Left ventricle myocardium inferior (tissue), 1 donor: ENCODE data around the gene C10orf62. TPM values are rescaled to one million over a fixed set of nuclear protein-coding genes. Genes with fewer than 3 reads are reported as not detected.

Experiments used
- DNase-seq: peaks from one replicate; pipeline ENCODE4 v3.0.0-alpha.2; 2020
- H3K27ac ChIP-seq: fragments of 200-600 bp; replicated peaks from 2 replicates; pipeline ENCODE4 v1.8.0; 2021
- H3K27me3 ChIP-seq: fragments of 200-600 bp; 2 replicates; pipeline ENCODE4 v1.8.0; 2021; ENCODE audit warnings: low read depth
- H3K36me3 ChIP-seq: fragments of 200-600 bp; 2 replicates; pipeline ENCODE4 v1.8.0; 2021
- H3K4me1 ChIP-seq: fragments of 200-600 bp; 2 replicates; pipeline ENCODE4 v1.8.0; 2021
- H3K4me3 ChIP-seq: fragments of 200-600 bp; 2 replicates; pipeline ENCODE4 v1.8.0; 2021; ENCODE audit warnings: mild to moderate bottlenecking, moderate library complexity
- H3K9me3 ChIP-seq: fragments of 200-600 bp; replicated peaks from 2 replicates; pipeline ENCODE4 v1.8.0; 2021
- CTCF ChIP-seq: fragments of 200-600 bp; IDR thresholded peaks from 2 replicates; pipeline ENCODE4 v1.8.0; 2021; ENCODE audit warnings: antibody characterized with exemption, mild to moderate bottlenecking, borderline replicate concordance
- intact Hi-C: fragments of 100-400 bp; cut with micrococcal nuclease; formaldehyde crosslinking; loops from one replicate; pipeline ENCODE4 v1.11.0; 2022
- total RNA-seq: library from RNA; stranded (reverse); fragmentation: NEBNext Ultra II Directional; extraction: Animal tissue kit (Norgen Biotek cat#: 25700); gene quantifications from one replicate; pipeline ENCODE4 v1.2.1, GENCODE V29; 2021
- donor health status: DM: no; HTN: yes; CAD: no; lungs with severe emphysema.

Gene C10orf62
- total RNA-seq, 1 donor from 2014 or later, result 1.5 TPM

GRCh38 chr10:97596101-97597082 is 6.9 kb downstream of the C10orf62 start:
- intact Hi-C loops, result no loop called here
- Histone ChIP-seq H3K36me3 (no peaks in the 10 kb centered on the region), H3K9me3 (no peaks in the 10 kb centered on the region), H3K27ac (peak overlapping the region; percentile 93), H3K4me1 (peaks cover 57% of the 10 kb centered on the region), H3K27me3 (no peaks in the 10 kb centered on the region), H3K4me3 (peak overlapping the region; percentile 4)
- no peak for DNase-seq
- no peak for TF ChIP-seq CTCF

- Histone ChIP-seq H3K4me3 (no peak overlapping the region), H3K4me1 (peaks cover 66% of the 10 kb centered on the region), H3K27me3 (no peaks in the 10 kb centered on the region), H3K27ac (peak overlapping the region; percentile 93), H3K36me3 (no peaks in the 10 kb centered on the region), H3K9me3 (no peaks in the 10 kb centered on the region)
- no peak for DNase-seq
- TF ChIP-seq CTCF, result no peak
- intact Hi-C loops, result no loop called here
Observed at GRCh38 chr10:97597778-97598177, 8.3 kb downstream of the C10orf62 start.

GRCh38 chr10:97598407-97599271 is 9.1 kb downstream of the C10orf62 start:
- TF ChIP-seq CTCF, result no peak
- Histone ChIP-seq H3K4me3 (no peak overlapping the region), H3K27ac (peak overlapping the region; percentile 93), H3K36me3 (no peaks in the 10 kb centered on the region), H3K9me3 (no peaks in the 10 kb centered on the region), H3K4me1 (peaks cover 58% of the 10 kb centered on the region), H3K27me3 (no peaks in the 10 kb centered on the region)
- DNase-seq, result no peak
- intact Hi-C loops, result no loop called here

GRCh38 chr10:97599272-97599619 is 9.7 kb downstream of the C10orf62 start:
- Histone ChIP-seq H3K36me3 (no peaks in the 10 kb centered on the region), H3K4me1 (peaks cover 53% of the 10 kb centered on the region), H3K27me3 (no peaks in the 10 kb centered on the region), H3K4me3 (no peak overlapping the region), H3K27ac (peak overlapping the region; percentile 93), H3K9me3 (no peaks in the 10 kb centered on the region)
- no peak for TF ChIP-seq CTCF
- DNase-seq, result no peak
- intact Hi-C loops, result no loop called here

- no peaks in the 10 kb centered on the region for H3K27me3 ChIP-seq
- no peak for TF ChIP-seq CTCF
- H3K36me3 ChIP-seq, result no peaks in the 10 kb centered on the region
- no peak overlapping the region for H3K4me3 ChIP-seq
- intact Hi-C loops, result no loop called here
- H3K9me3 ChIP-seq, result no peaks in the 10 kb centered on the region
- H3K27ac ChIP-seq, result peak overlapping the region; percentile 93
- peaks cover 45% of the 10 kb centered on the region for H3K4me1 ChIP-seq
- DNase-seq, result no peak
Observed at GRCh38 chr10:97600616-97601015, 11.1 kb downstream of the C10orf62 start.
